ENCODE measurements around the gene MFRP. TPM values are rescaled to one million over a fixed set of nuclear protein-coding genes. Genes with fewer than 3 reads are reported as not detected.

Gene MFRP
- total and polyA plus RNA-seq, 8 donors: not detected

DNA sequence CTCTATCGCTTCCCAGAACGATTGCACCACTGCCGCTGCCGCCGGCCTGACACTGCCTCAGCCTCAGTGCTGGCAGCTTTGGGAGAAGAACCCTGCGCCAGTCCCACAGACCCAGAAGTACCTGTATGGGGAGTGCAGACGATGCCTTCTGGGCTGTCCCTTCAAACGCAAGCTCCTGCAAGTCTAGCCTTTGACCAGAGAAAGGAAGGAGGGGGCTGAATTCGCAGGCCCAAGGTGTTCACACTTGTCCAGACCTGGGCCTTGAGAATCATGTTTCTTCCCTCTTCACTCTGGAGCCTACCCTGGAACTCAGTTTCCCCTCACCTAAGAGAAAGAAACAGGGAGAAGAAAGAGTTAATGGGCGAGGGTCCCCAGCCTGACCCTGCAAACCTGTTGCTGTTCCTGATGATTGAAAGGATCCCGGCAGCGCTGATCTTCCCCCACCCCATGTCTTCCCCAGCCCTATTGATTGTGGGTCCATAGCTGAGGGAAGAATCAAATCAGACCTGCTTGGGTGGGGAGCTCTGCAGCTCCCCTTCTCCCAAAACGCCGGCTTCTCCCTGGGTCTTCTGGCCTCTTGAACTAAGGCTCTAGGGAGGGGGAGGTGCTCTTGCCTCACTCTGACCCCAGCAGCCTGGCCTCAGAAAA, 28.8 kb downstream of the MFRP start:
- H3K27ac ChIP-seq: peak overlapping the region; percentile 60 to 95 (median 91)
- intact Hi-C loops (cut with DNase I; ENCODE audit: low total_unique reads): no loop called here
- H3K4me3 ChIP-seq: peak overlapping the region; percentile 58 to 70 (median 66)
- no peaks in the 10 kb centered on the region for H3K9me3 ChIP-seq
- 54 to 72% (median 64%) methylated on average over 8 to 14 of the region's 14 CpGs for WGBS, 5 donors
- TF ChIP-seq, protein P1, sequence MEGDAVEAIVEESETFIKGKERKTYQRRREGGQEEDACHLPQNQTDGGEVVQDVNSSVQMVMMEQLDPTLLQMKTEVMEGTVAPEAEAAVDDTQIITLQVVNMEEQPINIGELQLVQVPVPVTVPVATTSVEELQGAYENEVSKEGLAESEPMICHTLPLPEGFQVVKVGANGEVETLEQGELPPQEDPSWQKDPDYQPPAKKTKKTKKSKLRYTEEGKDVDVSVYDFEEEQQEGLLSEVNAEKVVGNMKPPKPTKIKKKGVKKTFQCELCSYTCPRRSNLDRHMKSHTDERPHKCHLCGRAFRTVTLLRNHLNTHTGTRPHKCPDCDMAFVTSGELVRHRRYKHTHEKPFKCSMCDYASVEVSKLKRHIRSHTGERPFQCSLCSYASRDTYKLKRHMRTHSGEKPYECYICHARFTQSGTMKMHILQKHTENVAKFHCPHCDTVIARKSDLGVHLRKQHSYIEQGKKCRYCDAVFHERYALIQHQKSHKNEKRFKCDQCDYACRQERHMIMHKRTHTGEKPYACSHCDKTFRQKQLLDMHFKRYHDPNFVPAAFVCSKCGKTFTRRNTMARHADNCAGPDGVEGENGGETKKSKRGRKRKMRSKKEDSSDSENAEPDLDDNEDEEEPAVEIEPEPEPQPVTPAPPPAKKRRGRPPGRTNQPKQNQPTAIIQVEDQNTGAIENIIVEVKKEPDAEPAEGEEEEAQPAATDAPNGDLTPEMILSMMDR (IDR thresholded peaks at IDR 0.05): no peak
- TF ChIP-seq EP300 (IDR thresholded peaks at IDR 0.05) (no peak), POLR2AphosphoS5 (IDR thresholded peaks at IDR 0.05) (peak; percentile 34 to 58 (median 47))
- peaks cover 0 to 18% (median 7%) of the 10 kb centered on the region in 4 donors for H3K36me3 ChIP-seq
- H3K27me3 ChIP-seq: peaks cover 0 to 74% (median 48%) of the 10 kb centered on the region in 3 donors
- DNase-seq: no peak
- peaks cover 56 to 90% (median 77%) of the 10 kb centered on the region in 4 donors for H3K4me1 ChIP-seq

DNA sequence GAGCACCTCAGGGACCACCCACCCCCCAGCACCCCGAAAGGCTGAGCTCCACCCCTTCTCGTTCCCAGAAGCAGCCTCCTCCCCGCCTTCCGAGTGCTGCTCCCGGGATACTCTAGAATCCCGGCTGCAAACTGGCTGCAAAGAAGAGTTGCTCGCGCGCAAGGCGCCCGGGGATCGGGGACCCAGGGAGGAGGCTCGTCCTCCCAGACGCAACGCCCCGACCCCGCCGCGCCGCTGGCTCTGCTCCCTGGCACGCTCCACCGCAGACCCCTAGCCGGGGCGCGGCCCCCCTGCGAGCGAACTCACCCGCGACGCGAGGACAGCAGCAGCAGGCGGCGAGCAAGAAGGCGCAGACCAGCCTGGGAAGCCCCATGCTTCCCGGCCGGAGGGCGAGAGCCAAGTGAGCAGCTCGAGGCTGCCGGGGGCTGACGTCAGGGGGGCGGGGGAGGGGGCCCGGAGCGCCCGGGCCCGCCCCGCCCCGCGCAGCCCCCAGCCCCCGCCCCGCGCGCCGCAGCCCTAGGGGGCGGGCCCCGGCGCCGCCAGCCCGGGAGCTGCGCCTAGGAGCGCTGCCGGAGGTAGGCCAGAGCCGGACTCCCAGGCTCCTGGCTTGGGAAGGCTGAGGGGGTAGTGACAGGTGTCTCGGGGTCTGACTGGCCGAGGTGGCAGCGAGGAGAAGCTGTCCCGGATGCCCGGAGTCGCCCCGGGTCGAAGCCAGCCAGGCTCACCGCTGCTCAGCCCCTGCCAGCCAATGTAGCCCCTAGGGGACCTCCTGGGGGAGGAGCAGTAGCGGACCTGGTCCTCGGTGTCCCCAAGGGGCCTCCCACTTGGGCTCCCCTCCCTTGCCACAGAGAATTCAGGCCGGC, 29.5 kb downstream of the MFRP start, which contains the start of gene MCAM:
TSS of gene MCAM (minus strand) at position 402 of the 863 bp plus-strand sequence. CDS start at position 373, 29 bp downstream.
- Histone ChIP-seq H3K27me3 (peaks cover 0 to 74% (median 48%) of the 10 kb centered on the region in 3 donors), H3K36me3 (peaks cover 0 to 25% (median 14%) of the 10 kb centered on the region in 4 donors), H3K9me3 (no peaks in the 10 kb centered on the region), H3K4me1 (peaks cover 56 to 85% (median 73%) of the 10 kb centered on the region in 4 donors), H3K4me3 (peak within 1 kb of the TSS; percentile 58 to 70 (median 66)), H3K27ac (peak within 1 kb of the TSS; percentile 72 to 95 (median 91))
- WGBS, 5 donors: 0 to 20% (median 3%) methylated on average over 2 to 74 of the region's 74 CpGs
- intact Hi-C loops (cut with DNase I; ENCODE audit: low total_unique reads): no loop called here
- TF ChIP-seq POLR2AphosphoS5 (IDR thresholded peaks at IDR 0.05) (peak; percentile 39 to 84 (median 84)), EP300 (IDR thresholded peaks at IDR 0.05) (no peak), POLR2A (IDR thresholded peaks at IDR 0.05) (no peak)
- TF ChIP-seq, protein P1 (IDR thresholded peaks at IDR 0.05): no peak
- peak in 1 of 2 donors; percentile 89 for DNase-seq

DNA sequence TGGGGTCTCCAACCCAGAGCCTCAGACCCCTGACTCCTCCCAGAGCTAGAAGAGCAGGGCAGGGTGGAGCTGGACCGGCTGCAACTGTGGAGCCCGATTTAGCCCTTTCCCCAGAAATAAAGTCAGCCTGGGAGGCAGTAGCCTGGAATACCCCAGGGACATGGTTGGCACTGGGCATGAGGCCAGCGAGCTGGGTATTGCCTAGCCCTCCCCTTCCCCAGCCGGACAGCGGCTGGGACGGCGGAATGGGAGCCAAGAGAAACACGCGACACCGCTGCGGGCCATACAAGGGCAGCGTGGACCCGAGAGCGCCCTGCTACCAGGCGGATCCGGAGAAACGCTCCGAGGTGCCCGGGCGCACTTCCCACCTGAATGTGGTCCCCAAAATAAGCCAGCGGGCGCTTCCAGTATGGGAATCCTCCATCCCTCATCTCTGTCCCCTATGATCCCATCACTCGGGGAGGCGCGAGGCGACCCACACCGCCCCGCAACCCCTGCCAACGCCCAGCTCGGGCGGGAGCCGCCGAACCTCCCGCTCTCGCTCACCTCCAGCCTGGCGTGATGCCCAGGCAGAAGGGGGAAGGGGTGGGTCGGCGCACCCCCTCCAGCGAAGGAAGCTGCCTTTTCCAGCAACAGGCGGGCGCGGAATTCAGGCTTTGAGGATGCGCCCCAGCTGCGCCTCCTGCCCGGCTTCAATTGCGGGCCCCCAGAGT, 30.3 kb downstream of the MFRP start:
- Histone ChIP-seq H3K27me3 (peaks cover 0 to 73% (median 48%) of the 10 kb centered on the region in 3 donors), H3K27ac (peak overlapping the region; percentile 72 to 95 (median 91)), H3K4me3 (peak overlapping the region; percentile 58 to 70 (median 66)), H3K9me3 (no peaks in the 10 kb centered on the region), H3K4me1 (peaks cover 48 to 77% (median 65%) of the 10 kb centered on the region in 4 donors), H3K36me3 (peaks cover 7 to 33% (median 20%) of the 10 kb centered on the region in 4 donors)
- WGBS, 5 donors: 0 to 2% (median 0%) methylated on average over 12 to 46 of the region's 46 CpGs
- no peak for TF ChIP-seq EP300 (IDR thresholded peaks at IDR 0.05)
- TF ChIP-seq POLR2AphosphoS5 (IDR thresholded peaks at IDR 0.05): no peak
- TF ChIP-seq, protein P1 (IDR thresholded peaks at IDR 0.05): no peak
- no peak for TF ChIP-seq POLR2A (IDR thresholded peaks at IDR 0.05)
- intact Hi-C loops (cut with DNase I; ENCODE audit: low total_unique reads): no loop called here
- peak in 1 of 2 donors; percentile 84 for DNase-seq
